Measurements from ENCODE around the gene FAM184A. TPM values are rescaled to one million over a fixed set of nuclear protein-coding genes. Genes with fewer than 3 reads are reported as not detected.

The FAM184A gene
- total RNA-seq, 1 experiment from 2014 or later, result 8.7 TPM

- no TSS peak for BruUV-seq (replicated peaks)
- Histone ChIP-seq H3K36me3 (ENCODE audit: control insufficient read depth, insufficient read depth, low read length) (no peaks in the 10 kb centered on the region), H3K4me3 (ENCODE audit: low read depth in 2 of 2, low read length in 2 of 2) (no peak overlapping the region), H3K4me1 (ENCODE audit: control insufficient read depth, insufficient read depth, low read length) (no peaks in the 10 kb centered on the region), H3K27ac (ENCODE audit: low read length) (no peak overlapping the region), H3K27me3 (ENCODE audit: control insufficient read depth, insufficient read depth, low read length) (no peaks in the 10 kb centered on the region; the same call in 1 of the 2 replicates), H3K9me3 (ENCODE audit: control insufficient read depth, insufficient read depth, low read depth, low read length) (no peaks in the 10 kb centered on the region)
- ATAC-seq, result no peak
- in situ Hi-C loops (cut with HindIII; ENCODE audit: low pct_unique_long_range_greater_than_20kb, low sequenced_read_pairs) (no loop called here), intact Hi-C loops (cut with micrococcal nuclease; ENCODE audit: unreplicated experiment) (no loop called here)
- POLR2A ChIA-PET, result no interaction called here
- DNase-seq (ENCODE audit: low read depth, low spot score), result no peak
- CTCF ChIA-PET, result interaction anchor here (0.7 kb wide), 1 partner anchor 25 kb away, joined by 5 read pairs; no protein-coding TSS in a partner anchor
- TF ChIP-seq CTCF (IDR thresholded peaks at IDR 0.05), result no peak
- no peak for TF ChIP-seq REST (IDR thresholded peaks at IDR 0.05; ENCODE audit: insufficient read depth in 1 of 2, low read depth in 2 of 2, low read length in 1 of 2)
- no peak for TF ChIP-seq SIN3A (IDR thresholded peaks at IDR 0.05; ENCODE audit: borderline replicate concordance, insufficient read depth, low read depth, low read length)
- TF ChIP-seq TCF7L2 (IDR thresholded peaks at IDR 0.05; ENCODE audit: low read depth, low read length), result no peak
- TF ChIP-seq POLR2AphosphoS5 (IDR thresholded peaks at IDR 0.05; ENCODE audit: low read depth, low read length), result no peak
Measured at GRCh38 chr6:119108076-119108475, 29.6 kb upstream of the FAM184A start.

- TF ChIP-seq REST (IDR thresholded peaks at IDR 0.05; ENCODE audit: insufficient read depth in 1 of 2, low read depth in 2 of 2, low read length in 1 of 2) (no peak), CTCF (IDR thresholded peaks at IDR 0.05) (no peak), TCF7L2 (IDR thresholded peaks at IDR 0.05; ENCODE audit: low read depth, low read length) (no peak), SIN3A (IDR thresholded peaks at IDR 0.05; ENCODE audit: borderline replicate concordance, insufficient read depth, low read depth, low read length) (no peak), POLR2AphosphoS5 (IDR thresholded peaks at IDR 0.05; ENCODE audit: low read depth, low read length) (no peak)
- Histone ChIP-seq H3K36me3 (ENCODE audit: control insufficient read depth, insufficient read depth, low read length) (no peaks in the 10 kb centered on the region), H3K4me1 (ENCODE audit: control insufficient read depth, insufficient read depth, low read length) (no peaks in the 10 kb centered on the region), H3K4me3 (ENCODE audit: low read depth in 2 of 2, low read length in 2 of 2) (no peak overlapping the region), H3K9me3 (ENCODE audit: control insufficient read depth, insufficient read depth, low read depth, low read length) (no peaks in the 10 kb centered on the region), H3K27me3 (ENCODE audit: control insufficient read depth, insufficient read depth, low read length) (no peaks in the 10 kb centered on the region; the same call in 1 of the 2 replicates), H3K27ac (ENCODE audit: low read length) (no peak overlapping the region)
- in situ Hi-C loops (cut with HindIII; ENCODE audit: low pct_unique_long_range_greater_than_20kb, low sequenced_read_pairs), result no loop called here
- CTCF ChIA-PET, result no interaction called here
- DNase-seq (ENCODE audit: low read depth, low spot score), result no peak
- ATAC-seq, result no peak
- POLR2A ChIA-PET, result no interaction called here
- BruUV-seq (replicated peaks), result no TSS peak
- intact Hi-C loops (cut with micrococcal nuclease; ENCODE audit: unreplicated experiment), result no loop called here
Measured at GRCh38 chr6:119105282-119105681, 26.8 kb upstream of the FAM184A start.
